ENCODE data around the gene JAKMIP2.

Gene JAKMIP2

DNA sequence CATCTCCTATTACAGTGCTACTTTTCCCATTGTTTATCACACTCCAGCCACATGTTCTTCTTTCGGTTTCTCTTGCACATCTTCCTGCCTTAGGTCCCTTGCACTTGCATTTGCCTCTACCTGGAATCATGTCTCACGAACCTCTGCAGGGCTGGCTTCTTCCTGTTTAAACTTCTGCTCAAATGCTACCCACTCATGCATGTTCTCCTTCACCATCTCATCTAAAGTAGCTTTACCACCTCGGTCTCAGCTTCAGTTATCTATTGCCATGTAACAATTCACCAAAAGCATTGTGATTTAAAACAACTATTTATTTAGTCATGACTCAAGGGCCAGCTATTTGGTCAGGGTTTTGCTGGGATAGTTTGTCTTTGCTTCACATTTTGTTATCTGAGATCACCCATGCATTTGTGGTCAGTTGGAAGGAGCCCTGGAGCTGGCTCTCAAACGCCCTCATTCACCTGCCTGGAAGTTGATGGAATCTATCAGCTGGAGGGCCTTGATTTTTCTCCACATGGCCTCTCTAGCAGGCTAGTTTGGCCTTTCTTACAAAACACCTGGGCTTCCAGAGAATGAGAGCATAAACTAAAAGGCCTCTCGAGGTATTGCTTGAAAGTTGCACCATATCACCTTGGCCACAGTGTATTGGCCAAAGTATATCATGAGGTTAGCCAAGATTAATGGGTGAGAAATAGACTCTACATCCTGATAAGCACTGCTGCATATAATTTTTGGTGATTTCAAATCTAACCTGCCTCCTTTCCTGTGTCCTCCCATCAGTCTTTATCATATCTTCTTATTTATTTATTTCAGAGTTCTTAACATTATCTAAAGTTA is 27.5 kb upstream of the JAKMIP2 start:
- no peaks in the 10 kb centered on the region for H3K27me3 ChIP-seq (ENCODE audit: control insufficient read depth, low read length)
- TF ChIP-seq EZH2phosphoT487 (IDR thresholded peaks at IDR 0.05; ENCODE audit: borderline replicate concordance, low read length) (no peak), CTCF (IDR thresholded peaks at IDR 0.05; ENCODE audit: low read depth, low read length, poor library complexity, severe bottlenecking) (no peak)
- H3K9me3 ChIP-seq (ENCODE audit: control insufficient read depth, insufficient read depth, low read length) = no peaks in the 10 kb centered on the region
- no peaks in the 10 kb centered on the region for H4K20me1 ChIP-seq (ENCODE audit: control insufficient read depth, insufficient read depth, low read depth, low read length)
- 0 out of 2 replicates have a peak overlapping the region, but pooled peaks have one; percentile 2 for H3K4me3 ChIP-seq (ENCODE audit: low read length)
- no peaks in the 10 kb centered on the region for H3K79me2 ChIP-seq (ENCODE audit: control insufficient read depth, low read length)
- H3K36me3 ChIP-seq (ENCODE audit: control insufficient read depth, low read length) = no peaks in the 10 kb centered on the region
- H3F3A ChIP-seq (ENCODE audit: control insufficient read depth, insufficient read depth) = peaks cover 2% of the 10 kb centered on the region; the same call in 1 of the 2 replicates
- H3K4me2 ChIP-seq (ENCODE audit: low read length) = peak overlapping the region; percentile 15
- peaks cover 40% of the 10 kb centered on the region for H3K4me1 ChIP-seq (ENCODE audit: control insufficient read depth, low read length)
- H3K27ac ChIP-seq (ENCODE audit: low read depth, low read length) = no peak overlapping the region
- H3K9me2 ChIP-seq (replicated peaks; ENCODE audit: control insufficient read depth, low read length) = no peaks in the 10 kb centered on the region

DNA sequence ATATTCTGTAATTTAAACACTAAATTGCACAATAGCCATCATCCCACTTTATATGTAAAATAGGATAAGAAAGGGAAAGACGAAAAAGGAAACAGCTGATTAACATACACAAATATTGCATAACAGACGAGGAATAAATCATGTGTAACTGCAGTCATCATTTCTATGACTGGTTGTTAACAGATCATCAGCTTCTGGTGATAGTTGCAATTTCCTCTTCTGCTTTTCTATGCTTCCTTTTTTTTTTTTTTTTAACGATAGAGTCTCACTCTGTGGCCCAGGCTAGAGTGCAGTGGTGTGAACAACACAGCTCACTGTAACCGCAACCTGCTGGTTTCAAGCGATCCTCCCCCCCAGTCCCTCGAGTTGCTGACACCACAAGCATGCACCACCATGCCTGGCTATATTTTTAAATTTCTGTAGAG is 22.5 kb upstream of the JAKMIP2 start:
- Histone ChIP-seq H3K4me3 (ENCODE audit: low read length) (peak overlapping the region; percentile 71), H3K79me2 (ENCODE audit: control insufficient read depth, low read length) (no peaks in the 10 kb centered on the region), H3F3A (ENCODE audit: control insufficient read depth, insufficient read depth) (peaks cover 9% of the 10 kb centered on the region), H3K27me3 (ENCODE audit: control insufficient read depth, low read length) (no peaks in the 10 kb centered on the region), H3K4me2 (ENCODE audit: low read length) (peak overlapping the region; percentile 91), H3K27ac (ENCODE audit: low read depth, low read length) (peak overlapping the region; percentile 93), H3K4me1 (ENCODE audit: control insufficient read depth, low read length) (peaks cover 58% of the 10 kb centered on the region), H3K9me2 (replicated peaks; ENCODE audit: control insufficient read depth, low read length) (no peaks in the 10 kb centered on the region), H4K20me1 (ENCODE audit: control insufficient read depth, insufficient read depth, low read depth, low read length) (no peaks in the 10 kb centered on the region), H3K9me3 (ENCODE audit: control insufficient read depth, insufficient read depth, low read length) (no peaks in the 10 kb centered on the region), H3K36me3 (ENCODE audit: control insufficient read depth, low read length) (no peaks in the 10 kb centered on the region)
- TF ChIP-seq CTCF (IDR thresholded peaks at IDR 0.05; ENCODE audit: low read depth, low read length, poor library complexity, severe bottlenecking) = no peak
- no peak for TF ChIP-seq EZH2phosphoT487 (IDR thresholded peaks at IDR 0.05; ENCODE audit: borderline replicate concordance, low read length)

DNA sequence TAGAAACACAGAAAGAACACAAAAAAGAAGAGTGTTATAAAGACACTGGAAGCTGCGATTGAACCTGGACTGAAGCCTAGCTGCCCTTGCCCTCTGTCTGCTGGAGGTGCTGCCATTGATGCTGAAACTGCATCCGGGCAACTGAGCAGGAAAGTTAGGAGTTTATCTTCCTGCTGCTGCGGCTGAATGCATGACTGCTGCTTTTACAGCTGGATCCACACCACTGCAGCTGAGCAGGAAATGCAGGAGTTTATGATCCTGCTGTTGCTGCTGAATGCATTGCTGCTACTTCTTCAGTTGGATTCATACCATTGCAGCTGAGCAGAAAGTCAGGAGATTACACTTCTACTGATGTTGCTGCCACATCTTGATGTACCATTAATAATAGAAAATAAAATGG is 21.8 kb upstream of the JAKMIP2 start:
- TF ChIP-seq EZH2phosphoT487 (IDR thresholded peaks at IDR 0.05; ENCODE audit: borderline replicate concordance, low read length) (no peak), CTCF (IDR thresholded peaks at IDR 0.05; ENCODE audit: low read depth, low read length, poor library complexity, severe bottlenecking) (no peak)
- Histone ChIP-seq H4K20me1 (ENCODE audit: control insufficient read depth, insufficient read depth, low read depth, low read length) (no peaks in the 10 kb centered on the region), H3K27ac (ENCODE audit: low read depth, low read length) (peak overlapping the region; percentile 93), H3K4me3 (ENCODE audit: low read length) (peak overlapping the region; percentile 71), H3F3A (ENCODE audit: control insufficient read depth, insufficient read depth) (peaks cover 9% of the 10 kb centered on the region), H3K4me2 (ENCODE audit: low read length) (peak overlapping the region; percentile 91), H3K9me2 (replicated peaks; ENCODE audit: control insufficient read depth, low read length) (no peaks in the 10 kb centered on the region), H3K9me3 (ENCODE audit: control insufficient read depth, insufficient read depth, low read length) (no peaks in the 10 kb centered on the region), H3K4me1 (ENCODE audit: control insufficient read depth, low read length) (peaks cover 51% of the 10 kb centered on the region), H3K79me2 (ENCODE audit: control insufficient read depth, low read length) (no peaks in the 10 kb centered on the region), H3K36me3 (ENCODE audit: control insufficient read depth, low read length) (no peaks in the 10 kb centered on the region), H3K27me3 (ENCODE audit: control insufficient read depth, low read length) (no peaks in the 10 kb centered on the region)

Measured in DOHH2 (cell line).